Measurements from ENCODE around the gene LIMCH1. TPM values are rescaled to one million over a fixed set of nuclear protein-coding genes. Genes with fewer than 3 reads are reported as not detected.

Gene LIMCH1
- total and polyA plus RNA-seq, 2 of the 8 experiments (the other 6 are each of a cell fraction or from before 2014, with no cell fraction given), result 2.7 to 3.0 TPM

GRCh38 chr4:41526628-41527027 lies 11.3 kb upstream of the LIMCH1 start:
- no peak for DNase-seq (ENCODE audit: low read depth in 1 of 2, low spot score in 2 of 2)
- H2BK20ac ChIP-seq (ENCODE audit: low read length), result peak overlapping the region; percentile 44; the same call in 1 of the 2 replicates
- H3K4me3 ChIP-seq (ENCODE audit: extremely low read depth in 1 of 4, insufficient read depth in 2 of 4, low read depth in 3 of 4, low read length in 4 of 4), result no peak overlapping the region
- no peak overlapping the region for H2AFZ ChIP-seq (ENCODE audit: low read length)
- TF ChIP-seq HDAC6 (IDR thresholded peaks at IDR 0.05; ENCODE audit: low read depth, low read length) (no peak), TBP (IDR thresholded peaks at IDR 0.05; ENCODE audit: low read depth, low read length) (no peak), MAX (IDR thresholded peaks at IDR 0.05) (no peak), CBX5 (IDR thresholded peaks at IDR 0.05; ENCODE audit: low read depth, low read length) (no peak), JUN (IDR thresholded peaks at IDR 0.05; ENCODE audit: low read depth, low read length) (no peak), CEBPB (IDR thresholded peaks at IDR 0.05; ENCODE audit: low read depth, low read length) (no peak)
- peak overlapping the region; percentile 86 for H2BK5ac ChIP-seq (ENCODE audit: low read depth, low read length)
- no peaks in the 10 kb centered on the region for H3K27me3 ChIP-seq (replicated peaks in 1 of 4; ENCODE audit: control insufficient read depth in 3 of 4, extremely low read depth in 1 of 4, insufficient read depth in 3 of 4, low read length in 3 of 4)
- H4K20me1 ChIP-seq (replicated peaks in 1 of 2; ENCODE audit: control insufficient read depth in 1 of 2, insufficient read depth in 2 of 2, low read length in 2 of 2), result no peaks in the 10 kb centered on the region
- peak overlapping the region; percentile 98 for H2BK12ac ChIP-seq (ENCODE audit: low read depth, low read length)
- H3K36me3 ChIP-seq (ENCODE audit: control insufficient read depth in 2 of 4, insufficient read depth in 4 of 4, low read length in 3 of 4), result no peaks in the 10 kb centered on the region
- H3K23ac ChIP-seq (ENCODE audit: insufficient read length), result peak overlapping the region; percentile 57
- peaks cover 0 to 6% (median 3%) of the 10 kb centered on the region in 4 experiments; a peak in 3 of 7 replicates for H3K4me1 ChIP-seq (replicated peaks in 1 of 4; ENCODE audit: control insufficient read depth in 3 of 4, insufficient read depth in 4 of 4, low read length in 3 of 4)
- H4K91ac ChIP-seq (replicated peaks; ENCODE audit: insufficient read length, low read length), result peak overlapping the region; percentile 81
- no peak overlapping the region for H4K8ac ChIP-seq (ENCODE audit: extremely low read depth, insufficient read depth, low read length)
- H3K18ac ChIP-seq (ENCODE audit: extremely low read depth, low read length), result peak overlapping the region; percentile 42; the same call in 1 of the 2 replicates
- H2BK120ac ChIP-seq (replicated peaks; ENCODE audit: low read depth, low read length), result no peak overlapping the region
- H3K79me2 ChIP-seq (ENCODE audit: control insufficient read depth in 1 of 2, insufficient read depth in 2 of 2, low read length in 2 of 2), result no peaks in the 10 kb centered on the region
- H3K4ac ChIP-seq (replicated peaks; ENCODE audit: insufficient read length, low read depth, low read length), result no peak overlapping the region
- H3K56ac ChIP-seq (replicated peaks; ENCODE audit: insufficient read length, low read depth, low read length), result no peak overlapping the region
- CTCF ChIA-PET (ENCODE audit: partially characterized antibody), result no interaction called here
- H3K4me2 ChIP-seq (ENCODE audit: insufficient read depth in 1 of 2, low read depth in 2 of 2, low read length in 2 of 2), result no peak overlapping the region
- H3K9ac ChIP-seq (replicated peaks in 1 of 4; ENCODE audit: extremely low read depth in 1 of 4, low read depth in 3 of 4, low read length in 3 of 4), result no peak overlapping the region
- peak overlapping the region; percentile 89; the same call in 1 of the 2 replicates for H2AK5ac ChIP-seq (ENCODE audit: low read depth, low read length)
- POLR2A ChIA-PET (ENCODE audit: partially characterized antibody), result no interaction called here
- peaks cover 2% of the 10 kb centered on the region; the same call in 1 of the 2 replicates for H3K23me2 ChIP-seq (ENCODE audit: low read depth, low read length)
- no peak for FAIRE-seq
- H3K79me1 ChIP-seq (ENCODE audit: low read depth, low read length), result no peaks in the 10 kb centered on the region
- 93% methylated on average over 2 of the region's 2 CpGs; no CpG with 5 or more reads in 1 of the 2 experiments for WGBS, 2 experiments (ENCODE audit: extremely low coverage in 1 of 2, insufficient coverage in 1 of 2, insufficient read length in 1 of 2, insufficient replicate concordance in 2 of 2, low coverage in 1 of 2, low lambda C conversion rate in 2 of 2, missing lambda C conversion rate in 1 of 2)
- H3K9me3 ChIP-seq (ENCODE audit: insufficient read depth in 2 of 2, low read depth in 1 of 2, low read length in 1 of 2), result no peaks in the 10 kb centered on the region
- H3K27ac ChIP-seq (ENCODE audit: low read depth, low read length), result no peak overlapping the region
- H4K5ac ChIP-seq (ENCODE audit: insufficient read length, low read depth, low read length), result no peak overlapping the region
- no peak overlapping the region; the same call in 1 of the 2 replicates for H2BK15ac ChIP-seq (ENCODE audit: low read length)
- H3K14ac ChIP-seq (ENCODE audit: insufficient read length), result no peak overlapping the region
